DMS53 treated with DMSO at 0.1 percent for 48 hours (cell line): ENCODE data around the gene GOLGA6L9.
"Not testable (repeated sequence)": the region's sequence is repeated elsewhere in the genome, so short reads cannot be mapped to it uniquely, and the experiment has no call there.

ENCODE experiments used
- DNase-seq: peaks from one replicate; lab custom pipeline; 2025; ENCODE audit not compliant: unreplicated experiment; lab: John Stamatoyannopoulos, UW

The GOLGA6L9 gene

GRCh38 chr15:82468205-82468604 is 38.6 kb downstream of the GOLGA6L9 start:
- DNase-seq: not testable (repeated sequence)

GRCh38 chr15:82469381-82469780 is 39.8 kb downstream of the GOLGA6L9 start:
- DNase-seq: not testable (repeated sequence)

- not testable (repeated sequence) for DNase-seq
Observed at GRCh38 chr15:82472269-82472982, 42.8 kb downstream of the GOLGA6L9 start.

- not testable (repeated sequence) for DNase-seq
Observed at GRCh38 chr15:82474596-82475325, 45.1 kb downstream of the GOLGA6L9 start.

- DNase-seq: not testable (repeated sequence)
Observed at GRCh38 chr15:82475345-82475967, 45.8 kb downstream of the GOLGA6L9 start.

GRCh38 chr15:82476697-82477342 is 47.2 kb downstream of the GOLGA6L9 start:
- not testable (repeated sequence) for DNase-seq

- DNase-seq: not testable (repeated sequence)
Observed at GRCh38 chr15:82477343-82478057, 47.9 kb downstream of the GOLGA6L9 start.
